Osteoblast (primary cell): Measurements from ENCODE around the gene NBAS. TPM values are rescaled to one million over a fixed set of nuclear protein-coding genes. Genes with fewer than 3 reads are reported as not detected.
A peak's percentile ranks its signal among the peaks of the same experiment; 100 is the strongest.

Experiments
- DNase-seq: peaks from one replicate; pipeline ENCODE4 v3.0.0; 2011; ENCODE audit warnings: low spot score, mixed read lengths; ENCODE audit not compliant: insufficient read length; ENCODE audit errors: missing footprints
- H2AFZ ChIP-seq: 2 replicates; pipeline ENCODE4 v1.6.0; 2011; ENCODE audit warnings: mild to moderate bottlenecking, low read length
- H3K27ac ChIP-seq: 2 replicates; pipeline ENCODE4 v1.5.1; 2011; ENCODE audit warnings: mild to moderate bottlenecking, low read depth, low read length, moderate library complexity
- H3K27me3 ChIP-seq: 2 replicates; pipeline ENCODE4 v1.6.0; 2012; ENCODE audit warnings: mild to moderate bottlenecking, control low read depth, inconsistent platforms, low read length, moderate library complexity; ENCODE audit not compliant: insufficient read depth
- H3K36me3 ChIP-seq: 2 replicates; pipeline ENCODE4 v1.5.1; 2011; ENCODE audit warnings: mild to moderate bottlenecking, low read length, control low read depth, moderate library complexity; ENCODE audit not compliant: insufficient read depth
- H3K4me1 ChIP-seq: 2 replicates; pipeline ENCODE4 v1.5.1; 2011; ENCODE audit warnings: mild to moderate bottlenecking, low read length, control low read depth, moderate library complexity; ENCODE audit not compliant: insufficient read depth
- H3K4me2 ChIP-seq: 2 replicates; pipeline ENCODE4 v1.6.0; 2011; ENCODE audit warnings: mild to moderate bottlenecking, low read length; ENCODE audit not compliant: insufficient read depth
- H3K4me3 ChIP-seq: fragments of 200-600 bp; sonication (generic); 3 replicates; pipeline ENCODE4 v1.5.1; 2012; ENCODE audit warnings: mild to moderate bottlenecking, low read length, inconsistent platforms; ENCODE audit not compliant: insufficient read depth
- H3K79me2 ChIP-seq: 2 replicates; pipeline ENCODE4 v1.6.0; 2012; ENCODE audit warnings: mild to moderate bottlenecking, low read length, control low read depth, inconsistent platforms; ENCODE audit not compliant: insufficient read depth
- H3K9me3 ChIP-seq: 2 replicates; pipeline ENCODE4 v1.5.1; 2011; ENCODE audit warnings: low read depth, low read length, control low read depth
- H4K20me1 ChIP-seq: 2 replicates; pipeline ENCODE4 v1.6.0; 2012; ENCODE audit warnings: mild to moderate bottlenecking, low read length, control low read depth; ENCODE audit not compliant: insufficient read depth
- CTCF ChIP-seq: IDR thresholded peaks from 2 replicates; pipeline ENCODE4 v1.5.1; 2011; ENCODE audit warnings: mild to moderate bottlenecking, low read depth, low read length, moderate library complexity; ENCODE audit errors: extremely low read depth
- total RNA-seq: library from RNA; depleted of rRNA; stranded (reverse); fragments of >200 nt; gene quantifications from 2 replicates; pipeline ENCODE4 v1.2.3, GENCODE V29; 2012

Gene NBAS
- total RNA-seq, 1 donor: 98.1 TPM

DNA sequence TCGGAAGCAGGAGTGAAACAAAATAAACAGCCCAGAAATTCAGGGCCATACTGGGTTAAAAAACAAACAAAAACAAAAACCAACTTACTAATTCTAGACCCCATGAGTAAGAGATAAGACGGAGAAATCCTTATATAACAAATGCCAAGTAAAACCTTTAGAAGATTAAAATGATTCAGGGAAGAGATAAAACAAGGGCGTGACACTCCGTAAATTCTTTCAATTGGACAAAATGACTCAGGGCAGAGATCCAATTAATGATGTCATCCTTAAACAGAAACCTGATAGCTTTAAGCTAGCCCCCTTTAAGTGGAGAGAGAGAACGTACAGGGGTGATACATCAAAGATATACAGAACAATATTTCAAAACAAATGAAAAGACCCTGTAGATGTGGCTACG, 317.4 kb downstream of the NBAS start:
- Histone ChIP-seq H2AFZ (no peak overlapping the region), H3K4me2 (no peak overlapping the region)

DNA sequence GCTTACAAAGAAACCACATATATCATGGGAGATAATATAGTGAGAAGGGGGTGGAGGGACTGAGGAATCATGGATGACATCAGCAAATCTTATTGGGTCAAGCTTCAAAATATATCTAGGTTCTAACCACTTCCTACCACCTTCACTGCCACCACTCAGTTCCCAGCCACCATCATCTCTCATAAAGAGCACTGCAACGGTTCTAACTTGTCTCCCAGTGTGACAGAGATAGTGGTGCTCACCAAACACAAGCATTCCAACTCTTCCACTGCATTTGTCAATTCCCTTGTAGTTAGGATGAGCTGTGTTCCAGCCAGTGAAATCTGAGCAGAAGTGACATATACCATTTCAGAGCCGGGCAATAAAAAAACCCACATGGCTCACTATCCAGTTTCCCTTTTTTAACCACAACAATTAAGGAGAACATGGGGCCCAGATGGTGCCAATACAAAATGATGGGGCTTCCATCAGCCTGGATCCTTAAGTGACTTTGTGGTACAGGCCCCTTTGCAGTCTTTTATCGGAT, 318.1 kb downstream of the NBAS start:
- no peak overlapping the region for H2AFZ ChIP-seq
- H3K4me1 ChIP-seq: no peaks in the 10 kb centered on the region
- H3K9me3 ChIP-seq: no peaks in the 10 kb centered on the region
- no peak for TF ChIP-seq CTCF
- H4K20me1 ChIP-seq: peaks cover 4% of the 10 kb centered on the region
- no peak overlapping the region for H3K27ac ChIP-seq
- no peak overlapping the region for H3K4me2 ChIP-seq
- H3K79me2 ChIP-seq: no peaks in the 10 kb centered on the region
- no peak overlapping the region for H3K4me3 ChIP-seq
- H3K36me3 ChIP-seq: no peaks in the 10 kb centered on the region
- H3K27me3 ChIP-seq: no peaks in the 10 kb centered on the region
- no peak for DNase-seq

More for the DNA sequence above, 317.4 kb downstream of the NBAS start:
- Histone ChIP-seq H4K20me1 (peaks cover 4% of the 10 kb centered on the region), H3K27ac (no peak overlapping the region), H3K9me3 (no peaks in the 10 kb centered on the region), H3K27me3 (no peaks in the 10 kb centered on the region), H3K79me2 (no peaks in the 10 kb centered on the region), H3K4me1 (no peaks in the 10 kb centered on the region), H3K36me3 (no peaks in the 10 kb centered on the region), H3K4me3 (no peak overlapping the region)
- TF ChIP-seq CTCF: no peak
- peak; percentile 21 for DNase-seq

DNA sequence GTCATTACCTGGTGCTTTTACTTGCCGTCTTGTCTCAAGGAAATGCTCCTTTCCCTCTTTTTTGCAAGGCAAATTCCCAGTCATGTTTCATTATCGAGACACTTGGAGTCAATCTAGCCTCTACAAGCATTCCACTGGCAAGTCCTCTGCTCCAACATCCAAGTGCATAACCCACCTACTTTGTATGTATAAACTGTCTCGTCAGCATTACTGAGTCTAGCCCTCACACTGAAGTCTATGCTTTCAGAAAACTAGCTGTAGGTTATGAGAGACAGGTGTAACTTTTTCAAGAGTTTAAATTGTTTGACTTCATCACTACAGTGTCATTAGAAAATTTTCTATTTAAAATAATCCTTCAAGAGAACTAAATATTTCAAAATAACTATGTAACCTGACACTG, 319.2 kb downstream of the NBAS start:
- Histone ChIP-seq H3K4me1 (no peaks in the 10 kb centered on the region), H3K36me3 (no peaks in the 10 kb centered on the region), H3K4me3 (no peak overlapping the region), H3K79me2 (no peaks in the 10 kb centered on the region), H3K27ac (no peak overlapping the region), H3K9me3 (no peaks in the 10 kb centered on the region), H4K20me1 (peaks cover 3% of the 10 kb centered on the region), H2AFZ (no peak overlapping the region), H3K27me3 (no peaks in the 10 kb centered on the region), H3K4me2 (no peak overlapping the region)
- TF ChIP-seq CTCF: no peak
- no peak for DNase-seq

DNA sequence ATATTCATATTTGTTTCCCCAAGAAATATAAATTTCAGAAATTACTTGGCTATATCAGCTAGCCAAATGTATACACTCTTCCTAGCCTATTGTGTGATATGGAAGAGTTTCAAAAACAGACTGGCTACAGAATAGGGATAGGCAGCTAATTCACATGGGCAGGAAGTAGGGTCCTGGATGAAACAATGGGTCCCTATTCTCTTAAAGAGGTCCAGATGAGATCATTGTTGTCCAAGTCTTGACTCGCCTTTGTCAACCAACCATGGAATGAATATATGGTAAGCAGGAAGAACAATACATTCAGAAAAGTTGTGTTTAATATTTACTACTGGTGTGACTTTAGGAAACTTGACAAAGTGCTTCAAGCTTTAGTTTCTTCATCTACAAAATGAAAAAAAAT, 319.9 kb downstream of the NBAS start:
- no peaks in the 10 kb centered on the region for H3K27me3 ChIP-seq
- no peak overlapping the region for H3K4me2 ChIP-seq
- no peak overlapping the region for H3K27ac ChIP-seq
- no peak for DNase-seq
- no peaks in the 10 kb centered on the region for H3K4me1 ChIP-seq
- H3K4me3 ChIP-seq: no peak overlapping the region
- no peaks in the 10 kb centered on the region for H3K9me3 ChIP-seq
- H2AFZ ChIP-seq: no peak overlapping the region
- H3K79me2 ChIP-seq: no peaks in the 10 kb centered on the region
- H4K20me1 ChIP-seq: no peaks in the 10 kb centered on the region
- no peaks in the 10 kb centered on the region for H3K36me3 ChIP-seq
- TF ChIP-seq CTCF: no peak
